GM23338 (cell line): ENCODE results near the gene CNTNAP1. TPM values are rescaled to one million over a fixed set of nuclear protein-coding genes. Genes with fewer than 3 reads are reported as not detected.

ENCODE experiments used
- ATAC-seq: fragments of 200-7000 bp; cut with Tn5 transposase; 3 replicates; pipeline ENCODE4 v1.9.1; 2020
- DNase-seq: peaks from one replicate; pipeline ENCODE4 v3.0.0-alpha.2; 2015; ENCODE audit warnings: low spot score
- H2AFZ ChIP-seq: fragments of 200-600 bp; sonication (generic); 2 replicates; pipeline ENCODE4 v1.8.0; 2016; ENCODE audit warnings: antibody characterized with exemption, mild to moderate bottlenecking, moderate library complexity
- H3F3A ChIP-seq: fragments of 200-600 bp; sonication (generic); replicated peaks from 2 replicates; pipeline ENCODE4 v1.8.0; 2017; ENCODE audit warnings: antibody characterized with exemption, mixed run types, low read depth
- H3K27ac ChIP-seq: fragments of 200-600 bp; sonication (generic); 2 replicates; pipeline ENCODE4 v1.6.1; 2016; ENCODE audit warnings: low read depth
- H3K27me3 ChIP-seq: fragments of 200-600 bp; sonication (generic); 2 replicates; pipeline ENCODE4 v1.8.0; 2016; ENCODE audit warnings: mild to moderate bottlenecking, mixed run types, moderate library complexity; ENCODE audit not compliant: insufficient read depth
- H3K36me3 ChIP-seq: fragments of 200-600 bp; sonication (generic); 2 replicates; pipeline ENCODE4 v1.8.0; 2016; ENCODE audit warnings: mild to moderate bottlenecking; ENCODE audit not compliant: insufficient read depth
- H3K4me1 ChIP-seq: fragments of 200-600 bp; sonication (generic); 2 replicates; pipeline ENCODE4 v1.8.0; 2016; ENCODE audit warnings: mild to moderate bottlenecking, moderate library complexity; ENCODE audit not compliant: insufficient read depth
- H3K4me2 ChIP-seq: fragments of 200-600 bp; sonication (generic); 2 replicates; pipeline ENCODE4 v1.7.1; 2017; ENCODE audit warnings: mixed run types
- H3K4me3 ChIP-seq: fragments of 200-600 bp; sonication (generic); 2 replicates; pipeline ENCODE4 v1.6.1; 2016; ENCODE audit warnings: mixed run types
- H3K79me2 ChIP-seq: fragments of 200-600 bp; sonication (generic); replicated peaks from 2 replicates; pipeline ENCODE4 v1.8.0; 2017; ENCODE audit warnings: mild to moderate bottlenecking; ENCODE audit not compliant: insufficient read depth
- H3K9me2 ChIP-seq: fragments of 200-600 bp; sonication (generic); 2 replicates; pipeline ENCODE4 v1.8.0; 2017; ENCODE audit not compliant: insufficient read depth
- H4K20me1 ChIP-seq: fragments of 200-600 bp; sonication (generic); replicated peaks from 2 replicates; pipeline ENCODE4 v1.8.0; 2017; ENCODE audit warnings: mild to moderate bottlenecking; ENCODE audit not compliant: insufficient read depth
- H3K27ac Mint-ChIP-seq: 2 replicates; pipeline ENCODE4 v1.8.0; 2020; ENCODE audit warnings: inconsistent platforms, mild to moderate bottlenecking, moderate library complexity, mixed read lengths
- H3K27me3 Mint-ChIP-seq: 3 replicates; pipeline ENCODE4 v1.8.0; 2022; ENCODE audit warnings: low read depth, mild to moderate bottlenecking, moderate library complexity, mixed read lengths, inconsistent platforms; ENCODE audit not compliant: insufficient read depth, poor library complexity
- H3K36me3 Mint-ChIP-seq: 3 replicates; pipeline ENCODE4 v1.8.0; 2021; ENCODE audit warnings: low read depth, mild to moderate bottlenecking, inconsistent platforms, moderate library complexity, mixed read lengths
- H3K4me1 Mint-ChIP-seq: 3 replicates; pipeline ENCODE4 v1.8.0; 2020; ENCODE audit warnings: mild to moderate bottlenecking, inconsistent platforms, mixed read lengths
- H3K4me3 Mint-ChIP-seq: 3 replicates; pipeline ENCODE4 v1.8.0; 2021; ENCODE audit warnings: moderate library complexity, mild to moderate bottlenecking, inconsistent platforms, mixed read lengths
- H3K9me3 Mint-ChIP-seq: 3 replicates; pipeline ENCODE4 v1.8.0; 2020; ENCODE audit warnings: moderate library complexity, mild to moderate bottlenecking, inconsistent platforms, mixed read lengths
- CREB1 ChIP-seq: fragments of 250-450 bp; sonication (Bioruptor Pico); IDR thresholded peaks from 2 replicates; pipeline ENCODE4 v1.5.0; 2020; ENCODE audit warnings: low read depth, mild to moderate bottlenecking, moderate library complexity
- CTCF ChIP-seq, 2 experiments: fragments of 200-600 bp in 1 of 2; sonication (generic) in 1 of 2; conservative IDR thresholded peaks; 2 replicates each; pipeline versions ENCODE4 v1.5.1 to v1.6.1; 2016 to 2017; ENCODE audit warnings: antibody characterized with exemption in 2 of 2, low read depth in 2 of 2, mild to moderate bottlenecking in 2 of 2, moderate library complexity in 1 of 2
- EZH2 ChIP-seq: fragments of 200-600 bp; sonication (generic); IDR thresholded peaks from one replicate; pipeline ENCODE4 v1.8.0; 2017; ENCODE audit warnings: antibody characterized with exemption, mild to moderate bottlenecking, low read depth; ENCODE audit not compliant: unreplicated experiment
- EZH2phosphoT487 ChIP-seq: fragments of 200-600 bp; sonication (generic); IDR thresholded peaks from one replicate; pipeline ENCODE4 v1.8.1; 2018; ENCODE audit warnings: antibody characterized with exemption; ENCODE audit not compliant: unreplicated experiment
- JUNB ChIP-seq: IDR thresholded peaks from one replicate; pipeline ENCODE4 v1.6.1; 2016; ENCODE audit warnings: antibody characterized with exemption; ENCODE audit not compliant: unreplicated experiment
- NANOG ChIP-seq: IDR thresholded peaks from 2 replicates; pipeline ENCODE4 v1.6.1; 2016; ENCODE audit warnings: antibody characterized with exemption, borderline replicate concordance
- POLR2AphosphoS5 ChIP-seq: IDR thresholded peaks from 2 replicates; pipeline ENCODE4 v1.6.1; 2016; ENCODE audit warnings: antibody characterized with exemption, low read depth
- STAT1 ChIP-seq: IDR thresholded peaks from one replicate; pipeline ENCODE4 v1.6.1; 2016; ENCODE audit warnings: antibody characterized with exemption; ENCODE audit not compliant: unreplicated experiment
- ZNF114 ChIP-seq: fragments of 250-450 bp; sonication (Bioruptor Pico); IDR thresholded peaks from 2 replicates; pipeline ENCODE4 v1.5.0; 2020; ENCODE audit warnings: mild to moderate bottlenecking, moderate library complexity
- ZNF331 ChIP-seq: fragments of 250-450 bp; sonication (Bioruptor Pico); IDR thresholded peaks from 2 replicates; pipeline ENCODE4 v1.5.0; 2020; ENCODE audit warnings: low read depth, mild to moderate bottlenecking, moderate library complexity
- polyA plus RNA-seq: library from polyadenylated mRNA; unstranded; fragments of >200 nt; fragmentation: Nextera tagmentation; extraction: Ambion mirVana; gene quantifications from 2 replicates; pipeline ENCODE4 v1.2.1, GENCODE V29; 2016
- total RNA-seq: library from RNA; depleted of rRNA; stranded (reverse); fragments of >200 nt; shearing (Covaris generic); gene quantifications from 2 replicates; pipeline ENCODE4 v1.2.3, GENCODE V29; 2014
- TF ChIP-seq, protein P1 (sequence below): IDR thresholded peaks from one replicate; pipeline ENCODE4 v1.6.1; 2018; ENCODE audit warnings: antibody characterized with exemption; ENCODE audit not compliant: unreplicated experiment
- TF ChIP-seq, protein P2 (sequence below): fragments of 250-450 bp; sonication (Bioruptor Pico); IDR thresholded peaks from 2 replicates; pipeline ENCODE4 v1.5.0; 2020; ENCODE audit warnings: mild to moderate bottlenecking, moderate library complexity
- TF ChIP-seq, protein P3 (sequence below): IDR thresholded peaks from 2 replicates; pipeline ENCODE4 v1.6.1; 2016; ENCODE audit warnings: antibody characterized with exemption

Gene CNTNAP1
- total and polyA plus RNA-seq, 2 experiments from 2014 or later, result 1.3 to 5.0 TPM

- H3K4me2 ChIP-seq, result peak overlapping the region; percentile 86
- Mint-ChIP-seq H3K4me3 (peak overlapping the region; percentile 71), H3K4me1 (peaks cover 44% of the 10 kb centered on the region), H3K36me3 (peaks cover 10% of the 10 kb centered on the region; the same call in 2 of the 3 replicates), H3K27ac (no peak overlapping the region), H3K27me3 (peaks cover 64% of the 10 kb centered on the region), H3K9me3 (peaks cover 3% of the 10 kb centered on the region; the same call in 1 of the 3 replicates)
- H3K36me3 ChIP-seq, result no peaks in the 10 kb centered on the region
- no peak for TF ChIP-seq EZH2phosphoT487
- TF ChIP-seq EZH2, result no peak
- TF ChIP-seq NANOG, result no peak
- TF ChIP-seq, protein P1, sequence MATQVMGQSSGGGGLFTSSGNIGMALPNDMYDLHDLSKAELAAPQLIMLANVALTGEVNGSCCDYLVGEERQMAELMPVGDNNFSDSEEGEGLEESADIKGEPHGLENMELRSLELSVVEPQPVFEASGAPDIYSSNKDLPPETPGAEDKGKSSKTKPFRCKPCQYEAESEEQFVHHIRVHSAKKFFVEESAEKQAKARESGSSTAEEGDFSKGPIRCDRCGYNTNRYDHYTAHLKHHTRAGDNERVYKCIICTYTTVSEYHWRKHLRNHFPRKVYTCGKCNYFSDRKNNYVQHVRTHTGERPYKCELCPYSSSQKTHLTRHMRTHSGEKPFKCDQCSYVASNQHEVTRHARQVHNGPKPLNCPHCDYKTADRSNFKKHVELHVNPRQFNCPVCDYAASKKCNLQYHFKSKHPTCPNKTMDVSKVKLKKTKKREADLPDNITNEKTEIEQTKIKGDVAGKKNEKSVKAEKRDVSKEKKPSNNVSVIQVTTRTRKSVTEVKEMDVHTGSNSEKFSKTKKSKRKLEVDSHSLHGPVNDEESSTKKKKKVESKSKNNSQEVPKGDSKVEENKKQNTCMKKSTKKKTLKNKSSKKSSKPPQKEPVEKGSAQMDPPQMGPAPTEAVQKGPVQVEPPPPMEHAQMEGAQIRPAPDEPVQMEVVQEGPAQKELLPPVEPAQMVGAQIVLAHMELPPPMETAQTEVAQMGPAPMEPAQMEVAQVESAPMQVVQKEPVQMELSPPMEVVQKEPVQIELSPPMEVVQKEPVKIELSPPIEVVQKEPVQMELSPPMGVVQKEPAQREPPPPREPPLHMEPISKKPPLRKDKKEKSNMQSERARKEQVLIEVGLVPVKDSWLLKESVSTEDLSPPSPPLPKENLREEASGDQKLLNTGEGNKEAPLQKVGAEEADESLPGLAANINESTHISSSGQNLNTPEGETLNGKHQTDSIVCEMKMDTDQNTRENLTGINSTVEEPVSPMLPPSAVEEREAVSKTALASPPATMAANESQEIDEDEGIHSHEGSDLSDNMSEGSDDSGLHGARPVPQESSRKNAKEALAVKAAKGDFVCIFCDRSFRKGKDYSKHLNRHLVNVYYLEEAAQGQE, result no peak
- no peak for TF ChIP-seq CREB1 (CRISPR knock-in tag)
- no peak for TF ChIP-seq STAT1
- TF ChIP-seq CTCF (conservative IDR thresholded peaks at IDR 0.05; ENCODE audit: low read depth in 2 of 2), result no peak
- TF ChIP-seq, protein P2, sequence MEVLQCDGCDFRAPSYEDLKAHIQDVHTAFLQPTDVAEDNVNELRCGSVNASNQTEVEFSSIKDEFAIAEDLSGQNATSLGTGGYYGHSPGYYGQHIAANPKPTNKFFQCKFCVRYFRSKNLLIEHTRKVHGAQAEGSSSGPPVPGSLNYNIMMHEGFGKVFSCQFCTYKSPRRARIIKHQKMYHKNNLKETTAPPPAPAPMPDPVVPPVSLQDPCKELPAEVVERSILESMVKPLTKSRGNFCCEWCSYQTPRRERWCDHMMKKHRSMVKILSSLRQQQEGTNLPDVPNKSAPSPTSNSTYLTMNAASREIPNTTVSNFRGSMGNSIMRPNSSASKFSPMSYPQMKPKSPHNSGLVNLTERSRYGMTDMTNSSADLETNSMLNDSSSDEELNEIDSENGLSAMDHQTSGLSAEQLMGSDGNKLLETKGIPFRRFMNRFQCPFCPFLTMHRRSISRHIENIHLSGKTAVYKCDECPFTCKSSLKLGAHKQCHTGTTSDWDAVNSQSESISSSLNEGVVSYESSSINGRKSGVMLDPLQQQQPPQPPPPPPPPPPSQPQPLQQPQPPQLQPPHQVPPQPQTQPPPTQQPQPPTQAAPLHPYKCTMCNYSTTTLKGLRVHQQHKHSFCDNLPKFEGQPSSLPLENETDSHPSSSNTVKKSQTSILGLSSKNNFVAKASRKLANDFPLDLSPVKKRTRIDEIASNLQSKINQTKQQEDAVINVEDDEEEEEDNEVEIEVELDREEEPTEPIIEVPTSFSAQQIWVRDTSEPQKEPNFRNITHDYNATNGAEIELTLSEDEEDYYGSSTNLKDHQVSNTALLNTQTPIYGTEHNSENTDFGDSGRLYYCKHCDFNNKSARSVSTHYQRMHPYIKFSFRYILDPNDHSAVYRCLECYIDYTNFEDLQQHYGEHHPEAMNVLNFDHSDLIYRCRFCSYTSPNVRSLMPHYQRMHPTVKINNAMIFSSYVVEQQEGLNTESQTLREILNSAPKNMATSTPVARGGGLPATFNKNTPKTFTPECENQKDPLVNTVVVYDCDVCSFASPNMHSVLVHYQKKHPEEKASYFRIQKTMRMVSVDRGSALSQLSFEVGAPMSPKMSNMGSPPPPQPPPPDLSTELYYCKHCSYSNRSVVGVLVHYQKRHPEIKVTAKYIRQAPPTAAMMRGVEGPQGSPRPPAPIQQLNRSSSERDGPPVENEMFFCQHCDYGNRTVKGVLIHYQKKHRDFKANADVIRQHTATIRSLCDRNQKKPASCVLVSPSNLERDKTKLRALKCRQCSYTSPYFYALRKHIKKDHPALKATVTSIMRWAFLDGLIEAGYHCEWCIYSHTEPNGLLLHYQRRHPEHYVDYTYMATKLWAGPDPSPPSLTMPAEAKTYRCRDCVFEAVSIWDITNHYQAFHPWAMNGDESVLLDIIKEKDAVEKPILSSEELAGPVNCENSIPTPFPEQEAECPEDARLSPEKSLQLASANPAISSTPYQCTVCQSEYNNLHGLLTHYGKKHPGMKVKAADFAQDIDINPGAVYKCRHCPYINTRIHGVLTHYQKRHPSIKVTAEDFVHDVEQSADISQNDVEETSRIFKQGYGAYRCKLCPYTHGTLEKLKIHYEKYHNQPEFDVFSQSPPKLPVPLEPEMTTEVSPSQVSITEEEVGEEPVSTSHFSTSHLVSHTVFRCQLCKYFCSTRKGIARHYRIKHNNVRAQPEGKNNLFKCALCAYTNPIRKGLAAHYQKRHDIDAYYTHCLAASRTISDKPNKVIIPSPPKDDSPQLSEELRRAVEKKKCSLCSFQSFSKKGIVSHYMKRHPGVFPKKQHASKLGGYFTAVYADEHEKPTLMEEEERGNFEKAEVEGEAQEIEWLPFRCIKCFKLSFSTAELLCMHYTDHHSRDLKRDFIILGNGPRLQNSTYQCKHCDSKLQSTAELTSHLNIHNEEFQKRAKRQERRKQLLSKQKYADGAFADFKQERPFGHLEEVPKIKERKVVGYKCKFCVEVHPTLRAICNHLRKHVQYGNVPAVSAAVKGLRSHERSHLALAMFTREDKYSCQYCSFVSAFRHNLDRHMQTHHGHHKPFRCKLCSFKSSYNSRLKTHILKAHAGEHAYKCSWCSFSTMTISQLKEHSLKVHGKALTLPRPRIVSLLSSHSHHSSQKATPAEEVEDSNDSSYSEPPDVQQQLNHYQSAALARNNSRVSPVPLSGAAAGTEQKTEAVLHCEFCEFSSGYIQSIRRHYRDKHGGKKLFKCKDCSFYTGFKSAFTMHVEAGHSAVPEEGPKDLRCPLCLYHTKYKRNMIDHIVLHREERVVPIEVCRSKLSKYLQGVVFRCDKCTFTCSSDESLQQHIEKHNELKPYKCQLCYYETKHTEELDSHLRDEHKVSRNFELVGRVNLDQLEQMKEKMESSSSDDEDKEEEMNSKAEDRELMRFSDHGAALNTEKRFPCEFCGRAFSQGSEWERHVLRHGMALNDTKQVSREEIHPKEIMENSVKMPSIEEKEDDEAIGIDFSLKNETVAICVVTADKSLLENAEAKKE (CRISPR knock-in tag), result no peak
- TF ChIP-seq, protein P3, sequence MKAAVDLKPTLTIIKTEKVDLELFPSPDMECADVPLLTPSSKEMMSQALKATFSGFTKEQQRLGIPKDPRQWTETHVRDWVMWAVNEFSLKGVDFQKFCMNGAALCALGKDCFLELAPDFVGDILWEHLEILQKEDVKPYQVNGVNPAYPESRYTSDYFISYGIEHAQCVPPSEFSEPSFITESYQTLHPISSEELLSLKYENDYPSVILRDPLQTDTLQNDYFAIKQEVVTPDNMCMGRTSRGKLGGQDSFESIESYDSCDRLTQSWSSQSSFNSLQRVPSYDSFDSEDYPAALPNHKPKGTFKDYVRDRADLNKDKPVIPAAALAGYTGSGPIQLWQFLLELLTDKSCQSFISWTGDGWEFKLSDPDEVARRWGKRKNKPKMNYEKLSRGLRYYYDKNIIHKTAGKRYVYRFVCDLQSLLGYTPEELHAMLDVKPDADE, result no peak
- TF ChIP-seq ZNF331 (CRISPR knock-in tag), result no peak
- TF ChIP-seq ZNF114, result no peak
- TF ChIP-seq JUNB, result no peak
- TF ChIP-seq POLR2AphosphoS5, result no peak
- ATAC-seq (no peak), DNase-seq (no peak)
- peak overlapping the region; percentile 90 for H2AFZ ChIP-seq
- peaks cover 37% of the 10 kb centered on the region for H3K4me1 ChIP-seq
- H3F3A ChIP-seq, result peaks cover 38% of the 10 kb centered on the region
- no peaks in the 10 kb centered on the region for H3K9me2 ChIP-seq
- peaks cover 62% of the 10 kb centered on the region for H3K27me3 ChIP-seq
- H3K4me3 ChIP-seq, result peak overlapping the region; percentile 65
- H3K27ac ChIP-seq, result no peak overlapping the region
- H4K20me1 ChIP-seq, result 0 out of 2 replicates have a peak, but pooled peaks cover 2% of the 10 kb centered on the region
- H3K79me2 ChIP-seq, result peaks cover 7% of the 10 kb centered on the region; the same call in 1 of the 2 replicates
Observed at GRCh38 chr17:42680331-42680808, 2.0 kb upstream of the CNTNAP1 start.
